H1 (cell line): ENCODE measurements around the gene RIPK4. TPM values are rescaled to one million over a fixed set of nuclear protein-coding genes. Genes with fewer than 3 reads are reported as not detected.

Experiments used
- CTCF ChIA-PET: fragments of 300-600 bp; sonication (Branson Sonifier 250); formaldehyde crosslinking; loops from one replicate; lab custom pipeline; 2021; ENCODE audit not compliant: partially characterized antibody; lab: Charles Lee
- POLR2A ChIA-PET: fragments of 300-600 bp; sonication (Branson Sonifier 250); formaldehyde crosslinking; loops from one replicate; lab custom pipeline; 2021; ENCODE audit warnings: inconsistent platforms; ENCODE audit not compliant: partially characterized antibody; lab: Charles Lee
- DNase-seq, 2 experiments: peaks; one replicate each; pipeline versions ENCODE4 v3.0.0 to v3.0.0-alpha.2; 2010 to 2022; ENCODE audit warnings: low spot score in 2 of 2, low read depth in 1 of 2, mixed read lengths in 1 of 2
- FAIRE-seq: peaks from 2 replicates; lab custom pipeline; 2011; peaks lifted over from hg19 to GRCh38; lab: Jason Lieb, UNC
- H2AFZ ChIP-seq: 2 replicates; pipeline ENCODE4 v1.8.1; 2012; ENCODE audit warnings: low read length, inconsistent platforms
- H2AK5ac ChIP-seq: 2 replicates; pipeline ENCODE4 v1.6.1; 2013; ENCODE audit warnings: low read depth, low read length
- H2BK120ac ChIP-seq: replicated peaks from 2 replicates; pipeline ENCODE3; 2013; ENCODE audit warnings: low read depth, low read length, inconsistent platforms
- H2BK12ac ChIP-seq: 2 replicates; pipeline ENCODE4 v1.6.1; 2013; ENCODE audit warnings: low read depth, low read length
- H2BK15ac ChIP-seq: 2 replicates; pipeline ENCODE4 v1.6.1; 2013; ENCODE audit warnings: low read length
- H2BK20ac ChIP-seq: 2 replicates; pipeline ENCODE4 v1.6.1; 2013; ENCODE audit warnings: low read length
- H2BK5ac ChIP-seq: 2 replicates; pipeline ENCODE4 v1.6.1; 2013; ENCODE audit warnings: low read depth, low read length
- H3K14ac ChIP-seq: 2 replicates; pipeline ENCODE4 v1.6.1; 2013; ENCODE audit warnings: inconsistent platforms; ENCODE audit not compliant: insufficient read length
- H3K18ac ChIP-seq: 2 replicates; pipeline ENCODE4 v1.6.1; 2013; ENCODE audit warnings: low read length; ENCODE audit errors: extremely low read depth
- H3K23ac ChIP-seq: 2 replicates; pipeline ENCODE4 v1.6.1; 2013; ENCODE audit warnings: inconsistent platforms; ENCODE audit not compliant: insufficient read length
- H3K23me2 ChIP-seq: 2 replicates; pipeline ENCODE4 v1.6.1; 2013; ENCODE audit warnings: low read depth, low read length
- H3K27ac ChIP-seq: 2 replicates; pipeline ENCODE4 v1.6.1; 2011; ENCODE audit warnings: low read depth, low read length, inconsistent platforms
- H3K27me3 ChIP-seq, 4 experiments: replicated peaks in 1 of 4; 1 replicate in 1 of 4; 2 replicates in 3 of 4; pipeline versions ENCODE4 v1.6.1 to v1.8.1; 2011 to 2013; ENCODE audit warnings: low read length in 3 of 4, mild to moderate bottlenecking in 3 of 4, inconsistent platforms in 2 of 4, mixed read lengths in 2 of 4, moderate library complexity in 1 of 4; ENCODE audit not compliant: control insufficient read depth in 3 of 4, insufficient read depth in 3 of 4; ENCODE audit errors: extremely low read depth in 1 of 4
- H3K36me3 ChIP-seq, 4 experiments: 2 replicates each; pipeline versions ENCODE4 v1.6.1 to v1.8.1; 2011 to 2013; ENCODE audit warnings: mild to moderate bottlenecking in 4 of 4, low read length in 3 of 4, moderate library complexity in 2 of 4, control low read depth in 1 of 4, inconsistent platforms in 1 of 4; ENCODE audit not compliant: insufficient read depth in 4 of 4, control insufficient read depth in 2 of 4
- H3K4ac ChIP-seq: replicated peaks from 2 replicates; pipeline ENCODE3; 2013; ENCODE audit warnings: low read length, low read depth, mixed read lengths, inconsistent platforms; ENCODE audit not compliant: insufficient read length
- H3K4me1 ChIP-seq, 4 experiments: replicated peaks in 1 of 4; 1 replicate in 1 of 4; 2 replicates in 3 of 4; pipeline versions ENCODE4 v1.6.1 to v1.8.1; 2011 to 2013; ENCODE audit warnings: low read length in 3 of 4, inconsistent platforms in 2 of 4, mixed read lengths in 1 of 4; ENCODE audit not compliant: insufficient read depth in 4 of 4, control insufficient read depth in 3 of 4
- H3K4me2 ChIP-seq, 2 experiments: 2 replicates each; pipeline versions ENCODE4 v1.6.1 to v1.8.1; 2011 to 2013; ENCODE audit warnings: low read depth in 2 of 2, low read length in 2 of 2, control low read depth in 1 of 2, inconsistent platforms in 1 of 2, mild to moderate bottlenecking in 1 of 2; ENCODE audit not compliant: insufficient read depth in 1 of 2
- H3K4me3 ChIP-seq, 4 experiments: fragments of 200-600, 300-600 bp in 1 of 4; sonication (generic), shearing (Covaris generic), sonication (Bioruptor Twin) in 1 of 4; 2 replicates each; pipeline versions ENCODE4 v1.5.1 to v1.8.1; 2011 to 2016; ENCODE audit warnings: low read length in 4 of 4, low read depth in 3 of 4, control low read depth in 2 of 4, inconsistent platforms in 2 of 4, mild to moderate bottlenecking in 2 of 4, mixed read lengths in 1 of 4, moderate library complexity in 1 of 4; ENCODE audit not compliant: insufficient read depth in 2 of 4; ENCODE audit errors: extremely low read depth in 1 of 4
- H3K56ac ChIP-seq: replicated peaks from 2 replicates; pipeline ENCODE3; 2013; ENCODE audit warnings: low read depth, mild to moderate bottlenecking, mixed read lengths, low read length, inconsistent platforms; ENCODE audit not compliant: insufficient read length
- H3K79me1 ChIP-seq: 2 replicates; pipeline ENCODE4 v1.6.1; 2013; ENCODE audit warnings: low read depth, low read length, control low read depth
- H3K79me2 ChIP-seq, 2 experiments: 2 replicates each; pipeline versions ENCODE4 v1.6.1 to v1.8.1; 2012 to 2013; ENCODE audit warnings: low read length in 2 of 2, mild to moderate bottlenecking in 2 of 2, inconsistent platforms in 1 of 2; ENCODE audit not compliant: insufficient read depth in 2 of 2, control insufficient read depth in 1 of 2
- H3K9ac ChIP-seq, 4 experiments: replicated peaks in 1 of 4; 1 replicate in 1 of 4; 2 replicates in 3 of 4; pipeline versions ENCODE4 v1.6.1 to v1.8.1; 2011 to 2013; ENCODE audit warnings: low read depth in 3 of 4, low read length in 3 of 4, control low read depth in 2 of 4, mild to moderate bottlenecking in 2 of 4, moderate library complexity in 2 of 4, inconsistent platforms in 1 of 4; ENCODE audit errors: extremely low read depth in 1 of 4
- H3K9me3 ChIP-seq, 2 experiments: 2 replicates each; pipeline versions ENCODE4 v1.6.1 to v1.8.1; 2012 to 2013; ENCODE audit warnings: mild to moderate bottlenecking in 2 of 2, moderate library complexity in 2 of 2, control low read depth in 1 of 2, inconsistent platforms in 1 of 2, low read depth in 1 of 2, low read length in 1 of 2, mixed read lengths in 1 of 2; ENCODE audit not compliant: insufficient read depth in 2 of 2
- H4K20me1 ChIP-seq, 2 experiments: replicated peaks in 1 of 2; 2 replicates each; pipeline versions ENCODE3 to v1.8.1; 2011 to 2013; ENCODE audit warnings: inconsistent platforms in 2 of 2, low read length in 2 of 2, mild to moderate bottlenecking in 1 of 2; ENCODE audit not compliant: insufficient read depth in 2 of 2, control insufficient read depth in 1 of 2
- H4K5ac ChIP-seq: 2 replicates; pipeline ENCODE4 v1.6.1; 2013; ENCODE audit warnings: low read length, low read depth, mixed read lengths, inconsistent platforms; ENCODE audit not compliant: insufficient read length
- H4K8ac ChIP-seq: 2 replicates; pipeline ENCODE4 v1.8.0; 2013; ENCODE audit warnings: mild to moderate bottlenecking, moderate library complexity, low read length, inconsistent platforms; ENCODE audit not compliant: insufficient read depth; ENCODE audit errors: extremely low read depth
- H4K91ac ChIP-seq: replicated peaks from 2 replicates; pipeline ENCODE3; 2013; ENCODE audit warnings: low read length, mixed read lengths, inconsistent platforms; ENCODE audit not compliant: insufficient read length
- BRCA1 ChIP-seq: IDR thresholded peaks from 2 replicates; pipeline ENCODE4 v1.6.1; 2012; ENCODE audit warnings: low read depth, low read length, improper control_type of control experiment
- EP300 ChIP-seq, 2 experiments: IDR thresholded peaks; 1 replicate in 1 of 2; 2 replicates in 1 of 2; pipeline ENCODE4 v1.6.1; 2011 to 2012; ENCODE audit warnings: low read depth in 2 of 2, low read length in 2 of 2, mild to moderate bottlenecking in 2 of 2, borderline replicate concordance in 1 of 2, inconsistent platforms in 1 of 2, moderate library complexity in 1 of 2
- TAF1 ChIP-seq: IDR thresholded peaks from 2 replicates; pipeline ENCODE4 v1.6.1; 2011; ENCODE audit warnings: mild to moderate bottlenecking, low read depth, low read length
- TEAD4 ChIP-seq: IDR thresholded peaks from 2 replicates; pipeline ENCODE4 v1.6.1; 2012; ENCODE audit warnings: low read depth, low read length, inconsistent platforms, mixed read lengths
- WGBS, 2 experiments: shearing (Covaris generic) in 1 of 2; methylation state at CpG; one replicate each; pipeline versions ENCODE4 v1.1.6 to v1.1.7; 2013 to 2015; ENCODE audit warnings: low lambda C conversion rate in 2 of 2, mixed read lengths in 2 of 2, inconsistent platforms in 1 of 2, low coverage in 1 of 2, missing lambda C conversion rate in 1 of 2; ENCODE audit not compliant: insufficient replicate concordance in 2 of 2, insufficient coverage in 1 of 2, insufficient read length in 1 of 2; ENCODE audit errors: extremely low coverage in 1 of 2, missing lambda C conversion rate in 1 of 2; 5-methylcytosine and 5-hydroxymethylcytosine counted together
- polyA plus RNA-seq, 7 experiments: library from polyadenylated mRNA; depleted of rRNA in 3 of 7; stranded (reverse) in 5 of 7; unstranded in 2 of 7; fragments of >200 nt in 5 of 7; fragments of 200-250 nt in 2 of 7; gene quantifications; 1 replicate in 5 of 7; 2 replicates in 1 of 7; 4 replicates in 1 of 7; pipeline versions ENCODE4 v1.2.1 to v1.2.3, GENCODE V29; 2011 to 2013; ENCODE audit warnings: missing spikeins in 2 of 7, mixed read lengths in 2 of 7
- total RNA-seq: library from RNA; stranded (reverse); fragmentation: NEBNext Ultra II Directional; extraction: Animal tissue kit (Norgen Biotek cat#: 25700); gene quantifications from 2 replicates; pipeline ENCODE4 v1.2.1, GENCODE V29; 2021
- TF ChIP-seq, protein P1 (sequence below), 3 experiments: IDR thresholded peaks; 1 replicate in 2 of 3; 2 replicates in 1 of 3; pipeline versions ENCODE4 v1.5.1 to v1.6.1; 2011; ENCODE audit warnings: low read length in 3 of 3, mild to moderate bottlenecking in 3 of 3, inconsistent platforms in 2 of 3, low read depth in 1 of 3, moderate library complexity in 1 of 3; ENCODE audit not compliant: insufficient read depth in 1 of 3; ENCODE audit errors: control extremely low read depth in 1 of 3
- TF ChIP-seq, protein P2 (sequence below): IDR thresholded peaks from 2 replicates; pipeline ENCODE4 v1.6.1; 2011; ENCODE audit warnings: low read length, improper control_type of control experiment
- TF ChIP-seq, protein P3 (sequence below): IDR thresholded peaks from 2 replicates; pipeline ENCODE4 v1.6.1; 2012; ENCODE audit warnings: inconsistent platforms

RIPK4 gene
- total and polyA plus RNA-seq, 2 of the 8 experiments (the other 6 are each of a cell fraction or from before 2014, with no cell fraction given): 2.7 to 5.6 TPM

DNA sequence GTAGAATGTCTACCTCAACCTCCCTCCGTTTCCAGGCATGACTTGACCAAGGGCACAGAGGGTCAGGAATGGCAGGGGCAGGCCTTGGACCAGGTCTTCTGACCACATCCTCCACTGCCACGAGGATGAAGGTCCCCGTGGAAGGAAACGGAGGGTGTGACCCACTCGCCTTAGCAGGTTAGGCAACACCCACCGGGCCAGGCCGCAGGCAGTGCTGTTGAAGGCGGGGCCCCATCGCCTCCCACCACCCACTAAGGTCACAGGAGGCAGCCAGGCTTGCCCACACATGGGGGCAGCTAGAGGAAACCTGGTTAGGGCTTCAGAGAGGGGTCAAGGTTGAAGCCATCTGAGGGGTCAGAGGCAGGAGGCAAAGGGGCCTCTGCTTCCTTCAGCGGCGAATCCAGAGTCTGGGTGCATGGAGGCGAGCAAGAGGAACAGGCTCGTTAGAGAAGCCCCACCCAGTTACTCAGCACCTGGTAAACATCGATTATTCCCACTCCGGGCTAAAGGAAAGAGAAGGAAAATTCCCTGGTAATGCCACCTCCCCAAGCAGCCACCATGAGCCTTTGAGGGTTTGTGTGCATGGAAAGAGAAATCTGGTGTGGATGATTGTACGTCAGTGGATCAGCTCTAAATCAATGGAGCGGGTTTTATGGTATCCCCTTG is 37.0 kb downstream of the RIPK4 start:
- no peak overlapping the region for H3K4ac ChIP-seq
- H3K27me3 ChIP-seq: peaks cover 7 to 22% (median 19%) of the 10 kb centered on the region in 4 experiments
- no peak overlapping the region for H3K4me2 ChIP-seq
- no peaks in the 10 kb centered on the region for H4K20me1 ChIP-seq
- no peak overlapping the region for H4K5ac ChIP-seq
- no peak overlapping the region for H3K14ac ChIP-seq
- no peak for FAIRE-seq
- no peak overlapping the region for H2AK5ac ChIP-seq
- H3K9ac ChIP-seq: no peak overlapping the region
- H3K9me3 ChIP-seq: no peaks in the 10 kb centered on the region; a peak in 1 of 4 replicates
- no peak overlapping the region for H3K56ac ChIP-seq
- H3K18ac ChIP-seq: no peak overlapping the region; the same call in 1 of the 2 replicates
- no peaks in the 10 kb centered on the region for H3K79me1 ChIP-seq
- H3K79me2 ChIP-seq: no peaks in the 10 kb centered on the region
- H2BK20ac ChIP-seq: no peak overlapping the region
- 0 out of 2 replicates have a peak overlapping the region, but pooled peaks have one; percentile 72 for H2BK15ac ChIP-seq
- DNase-seq: no peak
- ChIA-PET CTCF (no interaction called here), POLR2A (no interaction called here)
- peaks cover 10% of the 10 kb centered on the region; the same call in 1 of the 2 replicates for H3K23me2 ChIP-seq
- H4K8ac ChIP-seq: no peak overlapping the region
- H4K91ac ChIP-seq: peak overlapping the region; percentile 25
- TF ChIP-seq TAF1 (no peak), TEAD4 (no peak), EP300 (IDR thresholded peaks at IDR 0.05; ENCODE audit: borderline replicate concordance in 1 of 2, low read depth in 2 of 2, low read length in 2 of 2) (no peak), BRCA1 (no peak)
- TF ChIP-seq, protein P1, sequence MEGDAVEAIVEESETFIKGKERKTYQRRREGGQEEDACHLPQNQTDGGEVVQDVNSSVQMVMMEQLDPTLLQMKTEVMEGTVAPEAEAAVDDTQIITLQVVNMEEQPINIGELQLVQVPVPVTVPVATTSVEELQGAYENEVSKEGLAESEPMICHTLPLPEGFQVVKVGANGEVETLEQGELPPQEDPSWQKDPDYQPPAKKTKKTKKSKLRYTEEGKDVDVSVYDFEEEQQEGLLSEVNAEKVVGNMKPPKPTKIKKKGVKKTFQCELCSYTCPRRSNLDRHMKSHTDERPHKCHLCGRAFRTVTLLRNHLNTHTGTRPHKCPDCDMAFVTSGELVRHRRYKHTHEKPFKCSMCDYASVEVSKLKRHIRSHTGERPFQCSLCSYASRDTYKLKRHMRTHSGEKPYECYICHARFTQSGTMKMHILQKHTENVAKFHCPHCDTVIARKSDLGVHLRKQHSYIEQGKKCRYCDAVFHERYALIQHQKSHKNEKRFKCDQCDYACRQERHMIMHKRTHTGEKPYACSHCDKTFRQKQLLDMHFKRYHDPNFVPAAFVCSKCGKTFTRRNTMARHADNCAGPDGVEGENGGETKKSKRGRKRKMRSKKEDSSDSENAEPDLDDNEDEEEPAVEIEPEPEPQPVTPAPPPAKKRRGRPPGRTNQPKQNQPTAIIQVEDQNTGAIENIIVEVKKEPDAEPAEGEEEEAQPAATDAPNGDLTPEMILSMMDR (IDR thresholded peaks at IDR 0.05; ENCODE audit: control extremely low read depth in 1 of 3, insufficient read depth in 1 of 3, low read depth in 1 of 3, low read length in 3 of 3): no peak
- TF ChIP-seq, protein P2, sequence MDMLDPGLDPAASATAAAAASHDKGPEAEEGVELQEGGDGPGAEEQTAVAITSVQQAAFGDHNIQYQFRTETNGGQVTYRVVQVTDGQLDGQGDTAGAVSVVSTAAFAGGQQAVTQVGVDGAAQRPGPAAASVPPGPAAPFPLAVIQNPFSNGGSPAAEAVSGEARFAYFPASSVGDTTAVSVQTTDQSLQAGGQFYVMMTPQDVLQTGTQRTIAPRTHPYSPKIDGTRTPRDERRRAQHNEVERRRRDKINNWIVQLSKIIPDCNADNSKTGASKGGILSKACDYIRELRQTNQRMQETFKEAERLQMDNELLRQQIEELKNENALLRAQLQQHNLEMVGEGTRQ: no peak
- TF ChIP-seq, protein P3, sequence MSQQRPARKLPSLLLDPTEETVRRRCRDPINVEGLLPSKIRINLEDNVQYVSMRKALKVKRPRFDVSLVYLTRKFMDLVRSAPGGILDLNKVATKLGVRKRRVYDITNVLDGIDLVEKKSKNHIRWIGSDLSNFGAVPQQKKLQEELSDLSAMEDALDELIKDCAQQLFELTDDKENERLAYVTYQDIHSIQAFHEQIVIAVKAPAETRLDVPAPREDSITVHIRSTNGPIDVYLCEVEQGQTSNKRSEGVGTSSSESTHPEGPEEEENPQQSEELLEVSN: no peak
- H2BK120ac ChIP-seq: no peak overlapping the region
- no peak overlapping the region for H3K23ac ChIP-seq
- H2BK12ac ChIP-seq: peak overlapping the region; percentile 27; the same call in 1 of the 2 replicates
- H3K4me1 ChIP-seq: peaks cover 0 to 19% (median 10%) of the 10 kb centered on the region in 4 experiments; a peak in 5 of 7 replicates
- H3K4me3 ChIP-seq: no peak overlapping the region
- 82% methylated on average over 17 of the region's 17 CpGs; no CpG with 5 or more reads in 1 of the 2 experiments for WGBS, 2 experiments
- no peak overlapping the region for H2AFZ ChIP-seq
- no peak overlapping the region for H3K27ac ChIP-seq
- H3K36me3 ChIP-seq: no peaks in the 10 kb centered on the region
- H2BK5ac ChIP-seq: no peak overlapping the region; the same call in 1 of the 2 replicates
